H1 (cell line): ENCODE results near the gene CLASP2. TPM values are rescaled to one million over a fixed set of nuclear protein-coding genes. Genes with fewer than 3 reads are reported as not detected.

ENCODE experiments used
- CTCF ChIA-PET: fragments of 300-600 bp; sonication (Branson Sonifier 250); formaldehyde crosslinking; loops from one replicate; lab custom pipeline; 2021; ENCODE audit not compliant: partially characterized antibody; lab: Charles Lee
- POLR2A ChIA-PET: fragments of 300-600 bp; sonication (Branson Sonifier 250); formaldehyde crosslinking; loops from one replicate; lab custom pipeline; 2021; ENCODE audit warnings: inconsistent platforms; ENCODE audit not compliant: partially characterized antibody; lab: Charles Lee
- DNase-seq, 2 experiments: peaks; one replicate each; pipeline versions ENCODE4 v3.0.0 to v3.0.0-alpha.2; 2010 to 2022; ENCODE audit warnings: low spot score in 2 of 2, low read depth in 1 of 2, mixed read lengths in 1 of 2
- FAIRE-seq: peaks from 2 replicates; lab custom pipeline; 2011; peaks lifted over from hg19 to GRCh38; lab: Jason Lieb, UNC
- H2AFZ ChIP-seq: 2 replicates; pipeline ENCODE4 v1.8.1; 2012; ENCODE audit warnings: low read length, inconsistent platforms
- H2AK5ac ChIP-seq: 2 replicates; pipeline ENCODE4 v1.6.1; 2013; ENCODE audit warnings: low read depth, low read length
- H2BK120ac ChIP-seq: replicated peaks from 2 replicates; pipeline ENCODE3; 2013; ENCODE audit warnings: low read depth, low read length, inconsistent platforms
- H2BK12ac ChIP-seq: 2 replicates; pipeline ENCODE4 v1.6.1; 2013; ENCODE audit warnings: low read depth, low read length
- H2BK15ac ChIP-seq: 2 replicates; pipeline ENCODE4 v1.6.1; 2013; ENCODE audit warnings: low read length
- H2BK20ac ChIP-seq: 2 replicates; pipeline ENCODE4 v1.6.1; 2013; ENCODE audit warnings: low read length
- H2BK5ac ChIP-seq: 2 replicates; pipeline ENCODE4 v1.6.1; 2013; ENCODE audit warnings: low read depth, low read length
- H3K14ac ChIP-seq: 2 replicates; pipeline ENCODE4 v1.6.1; 2013; ENCODE audit warnings: inconsistent platforms; ENCODE audit not compliant: insufficient read length
- H3K18ac ChIP-seq: 2 replicates; pipeline ENCODE4 v1.6.1; 2013; ENCODE audit warnings: low read length; ENCODE audit errors: extremely low read depth
- H3K23ac ChIP-seq: 2 replicates; pipeline ENCODE4 v1.6.1; 2013; ENCODE audit warnings: inconsistent platforms; ENCODE audit not compliant: insufficient read length
- H3K23me2 ChIP-seq: 2 replicates; pipeline ENCODE4 v1.6.1; 2013; ENCODE audit warnings: low read depth, low read length
- H3K27ac ChIP-seq: 2 replicates; pipeline ENCODE4 v1.6.1; 2011; ENCODE audit warnings: low read depth, low read length, inconsistent platforms
- H3K27me3 ChIP-seq, 4 experiments: replicated peaks in 1 of 4; 1 replicate in 1 of 4; 2 replicates in 3 of 4; pipeline versions ENCODE4 v1.6.1 to v1.8.1; 2011 to 2013; ENCODE audit warnings: low read length in 3 of 4, mild to moderate bottlenecking in 3 of 4, inconsistent platforms in 2 of 4, mixed read lengths in 2 of 4, moderate library complexity in 1 of 4; ENCODE audit not compliant: control insufficient read depth in 3 of 4, insufficient read depth in 3 of 4; ENCODE audit errors: extremely low read depth in 1 of 4
- H3K36me3 ChIP-seq, 4 experiments: 2 replicates each; pipeline versions ENCODE4 v1.6.1 to v1.8.1; 2011 to 2013; ENCODE audit warnings: mild to moderate bottlenecking in 4 of 4, low read length in 3 of 4, moderate library complexity in 2 of 4, control low read depth in 1 of 4, inconsistent platforms in 1 of 4; ENCODE audit not compliant: insufficient read depth in 4 of 4, control insufficient read depth in 2 of 4
- H3K4ac ChIP-seq: replicated peaks from 2 replicates; pipeline ENCODE3; 2013; ENCODE audit warnings: low read length, low read depth, mixed read lengths, inconsistent platforms; ENCODE audit not compliant: insufficient read length
- H3K4me1 ChIP-seq, 4 experiments: replicated peaks in 1 of 4; 1 replicate in 1 of 4; 2 replicates in 3 of 4; pipeline versions ENCODE4 v1.6.1 to v1.8.1; 2011 to 2013; ENCODE audit warnings: low read length in 3 of 4, inconsistent platforms in 2 of 4, mixed read lengths in 1 of 4; ENCODE audit not compliant: insufficient read depth in 4 of 4, control insufficient read depth in 3 of 4
- H3K4me2 ChIP-seq, 2 experiments: 2 replicates each; pipeline versions ENCODE4 v1.6.1 to v1.8.1; 2011 to 2013; ENCODE audit warnings: low read depth in 2 of 2, low read length in 2 of 2, control low read depth in 1 of 2, inconsistent platforms in 1 of 2, mild to moderate bottlenecking in 1 of 2; ENCODE audit not compliant: insufficient read depth in 1 of 2
- H3K4me3 ChIP-seq, 4 experiments: fragments of 200-600, 300-600 bp in 1 of 4; sonication (generic), shearing (Covaris generic), sonication (Bioruptor Twin) in 1 of 4; 2 replicates each; pipeline versions ENCODE4 v1.5.1 to v1.8.1; 2011 to 2016; ENCODE audit warnings: low read length in 4 of 4, low read depth in 3 of 4, control low read depth in 2 of 4, inconsistent platforms in 2 of 4, mild to moderate bottlenecking in 2 of 4, mixed read lengths in 1 of 4, moderate library complexity in 1 of 4; ENCODE audit not compliant: insufficient read depth in 2 of 4; ENCODE audit errors: extremely low read depth in 1 of 4
- H3K56ac ChIP-seq: replicated peaks from 2 replicates; pipeline ENCODE3; 2013; ENCODE audit warnings: low read depth, mild to moderate bottlenecking, mixed read lengths, low read length, inconsistent platforms; ENCODE audit not compliant: insufficient read length
- H3K79me1 ChIP-seq: 2 replicates; pipeline ENCODE4 v1.6.1; 2013; ENCODE audit warnings: low read depth, low read length, control low read depth
- H3K79me2 ChIP-seq, 2 experiments: 2 replicates each; pipeline versions ENCODE4 v1.6.1 to v1.8.1; 2012 to 2013; ENCODE audit warnings: low read length in 2 of 2, mild to moderate bottlenecking in 2 of 2, inconsistent platforms in 1 of 2; ENCODE audit not compliant: insufficient read depth in 2 of 2, control insufficient read depth in 1 of 2
- H3K9ac ChIP-seq, 4 experiments: replicated peaks in 1 of 4; 1 replicate in 1 of 4; 2 replicates in 3 of 4; pipeline versions ENCODE4 v1.6.1 to v1.8.1; 2011 to 2013; ENCODE audit warnings: low read depth in 3 of 4, low read length in 3 of 4, control low read depth in 2 of 4, mild to moderate bottlenecking in 2 of 4, moderate library complexity in 2 of 4, inconsistent platforms in 1 of 4; ENCODE audit errors: extremely low read depth in 1 of 4
- H3K9me3 ChIP-seq, 2 experiments: 2 replicates each; pipeline versions ENCODE4 v1.6.1 to v1.8.1; 2012 to 2013; ENCODE audit warnings: mild to moderate bottlenecking in 2 of 2, moderate library complexity in 2 of 2, control low read depth in 1 of 2, inconsistent platforms in 1 of 2, low read depth in 1 of 2, low read length in 1 of 2, mixed read lengths in 1 of 2; ENCODE audit not compliant: insufficient read depth in 2 of 2
- H4K20me1 ChIP-seq, 2 experiments: replicated peaks in 1 of 2; 2 replicates each; pipeline versions ENCODE3 to v1.8.1; 2011 to 2013; ENCODE audit warnings: inconsistent platforms in 2 of 2, low read length in 2 of 2, mild to moderate bottlenecking in 1 of 2; ENCODE audit not compliant: insufficient read depth in 2 of 2, control insufficient read depth in 1 of 2
- H4K5ac ChIP-seq: 2 replicates; pipeline ENCODE4 v1.6.1; 2013; ENCODE audit warnings: low read length, low read depth, mixed read lengths, inconsistent platforms; ENCODE audit not compliant: insufficient read length
- H4K8ac ChIP-seq: 2 replicates; pipeline ENCODE4 v1.8.0; 2013; ENCODE audit warnings: mild to moderate bottlenecking, moderate library complexity, low read length, inconsistent platforms; ENCODE audit not compliant: insufficient read depth; ENCODE audit errors: extremely low read depth
- H4K91ac ChIP-seq: replicated peaks from 2 replicates; pipeline ENCODE3; 2013; ENCODE audit warnings: low read length, mixed read lengths, inconsistent platforms; ENCODE audit not compliant: insufficient read length
- CREB1 ChIP-seq: IDR thresholded peaks from 2 replicates; pipeline ENCODE4 v1.6.1; 2012; ENCODE audit warnings: inconsistent platforms
- FOSL1 ChIP-seq: IDR thresholded peaks from 2 replicates; pipeline ENCODE4 v1.6.1; 2011; ENCODE audit warnings: mild to moderate bottlenecking, low read depth, low read length, moderate library complexity; ENCODE audit not compliant: insufficient read depth
- GTF2F1 ChIP-seq: IDR thresholded peaks from 2 replicates; pipeline ENCODE4 v1.6.1; 2012; ENCODE audit warnings: low read depth, low read length, improper control_type of control experiment, borderline replicate concordance
- JUN ChIP-seq: IDR thresholded peaks from 2 replicates; pipeline ENCODE4 v1.6.1; 2011; ENCODE audit warnings: low read depth, mild to moderate bottlenecking, improper control_type of control experiment, low read length
- KDM1A ChIP-seq: fragments of 200-600, 300-600 bp; sonication (generic); IDR thresholded peaks from 2 replicates; pipeline ENCODE4 v1.7.1; 2016; ENCODE audit warnings: mild to moderate bottlenecking, low read length, borderline replicate concordance
- NRF1 ChIP-seq: IDR thresholded peaks from 2 replicates; pipeline ENCODE4 v1.6.1; 2011; ENCODE audit warnings: mild to moderate bottlenecking, low read depth, low read length, improper control_type of control experiment
- POLR2A ChIP-seq, 2 experiments: IDR thresholded peaks; 1 replicate in 1 of 2; 2 replicates in 1 of 2; pipeline ENCODE4 v1.6.1; 2011; ENCODE audit warnings: low read depth in 2 of 2, low read length in 2 of 2, mild to moderate bottlenecking in 2 of 2; ENCODE audit errors: control extremely low read depth in 1 of 2
- SAP30 ChIP-seq: fragments of 300-600 bp; sonication (generic); IDR thresholded peaks from 2 replicates; pipeline ENCODE4 v1.7.1; 2012; ENCODE audit warnings: low read length, moderate library complexity, mild to moderate bottlenecking, inconsistent platforms; ENCODE audit not compliant: insufficient read depth, insufficient replicate concordance
- SP4 ChIP-seq: IDR thresholded peaks from 2 replicates; pipeline ENCODE4 v1.6.1; 2012; ENCODE audit warnings: low read length, inconsistent platforms
- YY1 ChIP-seq: IDR thresholded peaks from 2 replicates; pipeline ENCODE4 v1.6.1; 2011; ENCODE audit warnings: low read depth, mild to moderate bottlenecking, low read length
- WGBS, 2 experiments: shearing (Covaris generic) in 1 of 2; methylation state at CpG; one replicate each; pipeline versions ENCODE4 v1.1.6 to v1.1.7; 2013 to 2015; ENCODE audit warnings: low lambda C conversion rate in 2 of 2, mixed read lengths in 2 of 2, inconsistent platforms in 1 of 2, low coverage in 1 of 2, missing lambda C conversion rate in 1 of 2; ENCODE audit not compliant: insufficient replicate concordance in 2 of 2, insufficient coverage in 1 of 2, insufficient read length in 1 of 2; ENCODE audit errors: extremely low coverage in 1 of 2, missing lambda C conversion rate in 1 of 2; 5-methylcytosine and 5-hydroxymethylcytosine counted together
- polyA plus RNA-seq, 7 experiments: library from polyadenylated mRNA; depleted of rRNA in 3 of 7; stranded (reverse) in 5 of 7; unstranded in 2 of 7; fragments of >200 nt in 5 of 7; fragments of 200-250 nt in 2 of 7; gene quantifications; 1 replicate in 5 of 7; 2 replicates in 1 of 7; 4 replicates in 1 of 7; pipeline versions ENCODE4 v1.2.1 to v1.2.3, GENCODE V29; 2011 to 2013; ENCODE audit warnings: missing spikeins in 2 of 7, mixed read lengths in 2 of 7
- total RNA-seq: library from RNA; stranded (reverse); fragmentation: NEBNext Ultra II Directional; extraction: Animal tissue kit (Norgen Biotek cat#: 25700); gene quantifications from 2 replicates; pipeline ENCODE4 v1.2.1, GENCODE V29; 2021

The CLASP2 gene
- total and polyA plus RNA-seq, 2 of the 8 experiments (the other 6 are each of a cell fraction or from before 2014, with no cell fraction given) = 21.7 to 58.0 TPM

DNA sequence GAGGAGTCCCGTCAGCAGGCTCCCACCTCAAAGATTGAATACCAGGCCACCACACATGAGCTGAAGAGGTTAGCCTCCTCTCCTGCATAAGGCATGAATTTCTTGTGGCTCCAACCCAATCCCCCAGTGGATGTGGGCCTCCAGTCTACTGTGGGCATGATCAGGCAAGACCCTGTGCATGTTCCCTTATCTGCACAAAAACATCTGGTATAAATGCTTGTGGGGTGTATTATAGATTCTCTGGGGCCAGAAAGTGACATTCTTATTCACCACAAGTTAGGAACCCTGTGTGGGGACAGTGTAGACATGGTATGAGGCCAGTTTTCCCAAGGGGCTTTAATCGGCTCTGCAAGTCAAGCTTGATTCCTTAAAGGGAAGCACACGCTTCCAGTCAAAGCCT is 259.6 kb downstream of the CLASP2 start:
- Histone ChIP-seq H4K20me1 (no peaks in the 10 kb centered on the region), H3K14ac (no peak overlapping the region), H3K18ac (no peak overlapping the region), H3K36me3 (peaks cover 0 to 9% (median 0%) of the 10 kb centered on the region in 4 experiments; a peak in 2 of 8 replicates), H3K9me3 (peaks cover 11 to 24% of the 10 kb centered on the region in 2 experiments), H3K9ac (no peak overlapping the region), H2BK15ac (no peak overlapping the region), H4K8ac (no peak overlapping the region), H3K4ac (no peak overlapping the region), H2AFZ (no peak overlapping the region), H2BK5ac (no peak overlapping the region), H3K23me2 (no peaks in the 10 kb centered on the region), H2BK12ac (no peak overlapping the region), H3K79me1 (no peaks in the 10 kb centered on the region), H3K27me3 (no peaks in the 10 kb centered on the region), H3K56ac (no peak overlapping the region), H3K4me3 (no peak overlapping the region), H3K23ac (no peak overlapping the region), H2BK120ac (no peak overlapping the region), H2AK5ac (no peak overlapping the region), H3K4me1 (no peaks in the 10 kb centered on the region), H4K5ac (no peak overlapping the region), H4K91ac (no peak overlapping the region), H3K4me2 (no peak overlapping the region), H3K27ac (no peak overlapping the region), H2BK20ac (no peak overlapping the region), H3K79me2 (no peaks in the 10 kb centered on the region)
- 70% methylated on average over 3 of the region's 3 CpGs; no CpG with 5 or more reads in 1 of the 2 experiments for WGBS, 2 experiments
- CTCF ChIA-PET = interaction anchor here (3.1 kb wide), 1 partner anchor 9 kb away, joined by 6 read pairs; no protein-coding TSS in a partner anchor
- POLR2A ChIA-PET = no interaction called here
- FAIRE-seq = no peak
- DNase-seq = no peak
- no peak for TF ChIP-seq CREB1
- no peak for TF ChIP-seq SAP30
- no peak for TF ChIP-seq POLR2A (IDR thresholded peaks at IDR 0.05; ENCODE audit: control extremely low read depth in 1 of 2, low read depth in 2 of 2, low read length in 2 of 2)
- TF ChIP-seq SP4 = no peak
- TF ChIP-seq FOSL1 = no peak
- no peak for TF ChIP-seq YY1
- no peak for TF ChIP-seq GTF2F1
- TF ChIP-seq JUN = no peak
- no peak for TF ChIP-seq KDM1A
- TF ChIP-seq NRF1 = no peak
